HG03066 (cell line): Measurements from ENCODE around the gene KLRD1.
"Not testable (repeated sequence)": the region's sequence is repeated elsewhere in the genome, so short reads cannot be mapped to it uniquely, and the experiment has no call there.

Source experiments
- ATAC-seq: cut with Tn5 transposase; IDR thresholded peaks from one replicate; pipeline ENCODE4 v1.9.1; 2021; ENCODE audit warnings: low read depth; ENCODE audit not compliant: unreplicated experiment

KLRD1 gene

DNA sequence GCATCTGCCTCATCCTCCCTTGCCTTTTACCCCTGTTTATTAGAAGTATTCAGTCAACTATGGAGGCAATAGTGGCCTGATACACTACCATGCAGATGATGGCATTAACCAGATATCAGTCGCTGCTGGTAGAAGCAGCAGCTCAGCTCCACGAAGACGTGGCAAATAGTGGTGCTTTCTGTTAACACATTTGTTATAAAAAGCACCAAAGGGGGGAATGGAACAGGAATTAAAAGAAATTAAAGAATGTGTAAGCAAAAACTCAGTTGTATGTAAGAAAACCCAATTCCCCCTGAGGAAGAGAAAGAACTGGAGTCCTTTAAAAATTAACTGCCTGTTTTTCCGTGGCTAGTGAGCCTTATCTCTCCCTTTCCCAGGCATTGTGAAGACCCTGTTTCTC, 60.0 kb downstream of the KLRD1 start:
- not testable (repeated sequence) for ATAC-seq

DNA sequence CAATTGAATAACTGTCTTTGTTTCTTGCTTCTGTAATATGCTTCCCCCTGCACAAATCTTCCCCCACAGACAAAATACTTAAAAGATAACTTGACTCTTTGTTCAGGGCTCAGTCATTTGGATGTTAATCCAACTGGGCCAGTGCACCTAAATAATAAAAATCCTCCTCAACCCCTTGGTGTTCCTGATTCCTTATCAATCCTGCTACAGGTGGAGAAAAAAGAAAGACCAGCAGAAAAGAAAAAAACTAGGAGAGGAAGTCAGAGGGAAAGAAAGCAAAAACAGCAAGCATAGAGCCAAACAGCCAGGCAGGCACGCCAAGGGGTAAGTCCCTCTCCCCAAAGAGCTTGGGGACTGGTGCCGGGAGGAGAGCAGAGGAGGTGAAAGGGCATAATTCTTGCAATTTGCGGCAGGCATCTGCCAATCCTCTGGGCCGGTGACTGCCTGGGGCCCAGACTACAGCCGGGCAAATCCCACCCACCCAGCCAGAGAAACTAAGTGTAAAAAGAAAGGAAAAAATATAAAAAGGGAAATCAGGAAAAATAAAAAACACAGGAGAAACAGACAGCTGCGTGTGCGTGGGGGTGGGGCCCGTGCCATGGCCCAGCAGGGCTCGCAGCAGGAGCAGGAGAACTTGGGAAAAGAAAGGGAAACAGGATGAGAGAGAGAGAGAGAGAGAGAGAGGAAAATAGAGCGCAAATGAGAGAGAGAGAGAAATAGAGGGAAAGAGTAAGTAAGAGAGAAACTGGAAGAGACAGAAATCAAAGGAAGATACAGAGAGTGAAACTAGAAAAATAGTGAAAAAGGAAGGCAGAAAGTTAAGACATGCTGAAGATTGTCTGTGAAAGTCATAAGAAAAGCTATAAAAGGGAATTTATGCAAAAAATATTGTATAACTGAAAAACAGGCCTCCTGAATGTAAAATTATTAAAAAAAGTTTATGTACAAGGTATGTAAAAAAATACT, 60.8 kb downstream of the KLRD1 start:
- ATAC-seq, result no peak

DNA sequence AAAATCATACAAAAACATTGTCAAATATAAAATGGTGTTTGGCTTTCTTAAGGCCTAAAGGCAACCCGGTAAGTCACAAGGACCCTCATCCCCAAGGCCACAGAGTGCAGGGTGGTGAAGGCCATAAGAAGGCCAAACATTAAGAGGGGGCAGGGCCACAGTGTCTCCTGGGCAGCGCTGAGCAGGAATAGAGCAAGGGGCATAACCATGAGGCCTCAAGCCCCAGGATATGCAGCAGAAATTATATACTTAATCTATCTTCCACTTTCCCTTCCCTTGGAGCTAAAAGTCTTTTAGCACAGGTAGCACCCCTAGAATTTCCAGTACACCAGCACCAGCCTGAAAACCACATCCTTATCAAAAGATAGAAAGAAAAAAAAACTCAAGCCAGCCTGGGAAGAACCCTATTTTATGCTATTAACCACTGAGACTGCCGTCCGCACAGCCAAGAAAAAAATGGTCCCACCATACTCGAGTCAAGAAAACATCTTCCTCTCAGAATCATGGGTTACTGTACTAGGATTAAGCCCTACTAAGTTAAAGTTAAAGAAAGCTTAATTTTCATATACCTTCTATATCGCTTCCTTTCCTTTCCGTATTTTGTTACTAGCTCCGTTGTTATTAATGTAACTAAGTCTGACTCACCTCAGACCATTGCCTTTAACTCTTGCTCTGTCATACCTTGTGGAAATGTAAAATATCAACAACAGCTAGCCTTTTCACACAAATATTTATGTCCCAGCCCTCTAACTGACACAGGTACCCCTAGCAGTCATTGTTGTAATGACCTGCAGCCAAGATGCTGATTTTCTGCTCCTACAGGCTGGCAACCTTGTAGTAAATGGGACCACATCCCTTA, 62.1 kb downstream of the KLRD1 start:
- no peak for ATAC-seq

DNA sequence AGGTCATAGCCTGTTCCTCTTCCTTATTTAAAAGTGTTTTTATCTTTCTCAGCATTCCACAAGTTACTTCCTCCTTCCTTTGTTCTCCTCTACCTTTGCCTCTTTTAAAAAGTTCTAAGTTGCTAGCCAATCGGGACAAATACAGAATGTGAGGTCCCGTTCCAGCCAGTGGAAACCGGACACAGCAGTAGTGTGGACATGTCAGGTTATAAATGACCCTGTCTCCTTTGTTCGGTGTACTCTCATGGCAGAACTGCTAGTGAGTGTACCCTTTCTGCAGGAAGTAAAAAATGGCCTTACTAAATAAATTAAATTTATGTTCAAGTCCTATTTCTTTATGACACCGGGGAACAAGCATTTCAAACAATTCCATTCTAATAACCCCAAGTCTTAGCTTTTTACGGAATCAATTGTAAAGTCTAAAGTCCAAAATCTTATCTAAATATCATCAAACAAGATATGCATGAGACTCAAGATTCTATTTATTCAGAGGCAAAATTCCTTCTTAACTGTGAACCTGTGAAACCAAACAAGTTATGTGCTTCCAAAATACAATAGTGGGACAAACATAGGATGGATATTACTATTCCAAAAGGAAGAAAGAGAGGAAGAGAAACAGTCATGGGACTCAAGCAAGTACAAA, 64.3 kb downstream of the KLRD1 start:
- ATAC-seq, result not testable (repeated sequence)

DNA sequence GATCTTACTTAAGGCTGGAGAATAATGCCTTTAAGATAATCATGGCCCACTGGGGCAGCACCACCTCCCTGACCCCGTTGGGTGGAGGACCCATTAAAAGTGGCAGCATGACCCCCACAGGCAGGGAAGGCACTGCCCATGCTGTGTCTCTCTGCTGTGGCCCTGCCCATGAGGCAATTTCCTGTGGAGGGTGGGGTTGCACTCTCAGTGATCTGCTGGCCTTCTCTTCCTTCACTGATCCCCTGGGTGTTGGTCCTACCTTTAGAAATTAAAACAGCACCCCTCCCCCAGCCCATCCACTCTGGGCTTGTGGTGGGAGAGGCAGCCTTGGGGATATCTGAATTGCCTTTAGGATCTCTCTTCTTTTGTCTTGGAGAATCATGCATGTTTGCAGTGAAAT, 64.9 kb downstream of the KLRD1 start:
- ATAC-seq, result no peak

DNA sequence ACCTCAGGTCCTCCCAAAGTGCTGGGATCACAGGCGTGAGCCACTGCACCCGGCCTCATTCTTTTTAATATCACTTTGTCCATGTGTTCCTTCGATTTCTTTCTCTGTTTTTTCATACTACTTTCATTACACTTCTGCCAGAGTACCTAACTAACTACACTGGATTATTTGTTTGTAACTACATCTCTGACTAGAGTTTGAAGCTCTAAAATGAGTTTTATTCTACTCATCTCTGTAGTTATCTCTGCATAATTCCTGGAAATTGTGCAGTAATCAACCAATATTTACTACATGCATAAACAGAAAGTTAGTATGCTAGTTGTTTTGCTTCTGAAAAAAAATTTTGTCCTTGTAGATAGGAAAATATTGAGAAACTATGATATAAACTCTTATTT, 67.0 kb downstream of the KLRD1 start:
- no peak for ATAC-seq

DNA sequence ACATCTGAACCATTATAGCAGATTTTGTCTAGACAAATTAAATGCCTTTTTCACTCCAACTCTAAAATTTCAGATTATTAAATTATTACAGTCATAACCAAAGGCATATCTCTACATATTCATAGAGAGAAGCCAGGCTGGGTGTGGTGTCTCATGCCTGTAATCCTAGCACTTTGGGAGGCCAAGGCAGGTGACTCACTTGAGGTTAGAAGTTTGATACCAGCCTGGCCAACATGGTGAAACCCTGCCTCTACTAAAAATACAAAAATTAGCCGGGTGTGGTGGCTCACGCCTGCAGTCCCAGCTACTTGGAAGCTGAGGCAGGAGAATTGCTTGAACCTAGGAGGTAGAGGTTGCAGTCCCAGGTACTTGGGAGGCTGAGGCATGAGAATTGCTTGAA, 71.1 kb downstream of the KLRD1 start:
- not testable (repeated sequence) for ATAC-seq
